ENCODE results near the gene RRP1.

DNA sequence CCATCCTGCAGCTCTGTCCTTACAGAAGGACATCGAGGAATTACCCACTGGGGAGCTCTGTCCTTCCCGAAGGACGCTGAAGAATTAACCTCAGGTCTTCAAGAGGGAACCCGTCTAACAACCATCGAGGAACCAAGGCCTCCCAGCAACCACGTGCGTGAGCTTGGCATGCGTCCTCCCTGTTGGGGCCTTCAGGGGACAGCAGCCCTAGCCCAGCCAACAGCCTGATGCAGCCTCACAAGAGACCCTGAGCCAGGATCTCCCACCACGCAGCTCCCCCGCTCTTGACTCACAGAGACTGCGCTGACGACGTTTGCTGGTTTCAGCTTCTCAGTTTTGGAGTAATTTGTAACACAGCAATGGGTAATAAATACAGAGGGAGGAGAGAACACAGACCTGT is 56.0 kb downstream of the RRP1 start:
- TF ChIP-seq CTCF (IDR thresholded peaks at IDR 0.05; ENCODE audit: low read length) (no peak), EZH2 (IDR thresholded peaks at IDR 0.05; ENCODE audit: borderline replicate concordance, low read length) (no peak)

All from OCI-LY1 (cell line).